Neural cell (in vitro differentiated cells): ENCODE data around the gene RNF149. TPM values are rescaled to one million over a fixed set of nuclear protein-coding genes. Genes with fewer than 3 reads are reported as not detected.
A peak's percentile ranks its signal among the peaks of the same experiment; 100 is the strongest.

Experiments
- H2AFZ ChIP-seq: fragments of 200-600, 300-800 bp; sonication (generic), shearing (Covaris generic); 2 replicates; pipeline ENCODE4 v1.6.0; 2014; ENCODE audit warnings: low read depth, mild to moderate bottlenecking, antibody characterized with exemption, low read length, moderate library complexity
- H3F3A ChIP-seq: fragments of 200-600 bp; shearing (Covaris generic); 2 replicates; pipeline ENCODE4 v1.6.1; 2016; ENCODE audit warnings: mild to moderate bottlenecking, moderate library complexity, mixed read lengths, antibody characterized with exemption, low read length; ENCODE audit not compliant: insufficient read depth, poor library complexity, severe bottlenecking
- H3K27ac ChIP-seq: fragments of 200-600, 300-800 bp; sonication (generic), shearing (Covaris generic); 2 replicates; pipeline ENCODE4 v1.5.1; 2014; ENCODE audit warnings: mild to moderate bottlenecking, low read length, moderate library complexity
- H3K27me3 ChIP-seq: fragments of 300-800, 200-600 bp; sonication (generic), shearing (Covaris generic); 2 replicates; pipeline ENCODE4 v1.6.0; 2014; ENCODE audit warnings: mild to moderate bottlenecking, low read depth, low read length, moderate library complexity; ENCODE audit not compliant: insufficient read depth
- H3K36me3 ChIP-seq: fragments of 300-800, 200-600 bp; sonication (generic), shearing (Covaris generic); 2 replicates; pipeline ENCODE4 v1.5.1; 2014; ENCODE audit warnings: mild to moderate bottlenecking, antibody characterized with exemption, low read length, moderate library complexity; ENCODE audit not compliant: insufficient read depth
- H3K4me2 ChIP-seq: fragments of 300-800, 200-600 bp; sonication (generic), shearing (Covaris generic); 2 replicates; pipeline ENCODE4 v1.6.0; 2014; ENCODE audit warnings: mild to moderate bottlenecking, low read length
- H3K4me3 ChIP-seq: fragments of 300-800, 200-600 bp; sonication (generic), shearing (Covaris generic); 2 replicates; pipeline ENCODE4 v1.5.1; 2014; ENCODE audit warnings: mild to moderate bottlenecking, low read length, moderate library complexity
- H3K79me2 ChIP-seq: fragments of 200-600 bp; shearing (Covaris generic); replicated peaks from 2 replicates; pipeline ENCODE4 v1.6.0; 2014; ENCODE audit warnings: mild to moderate bottlenecking, low read length, moderate library complexity; ENCODE audit not compliant: insufficient read depth
- H3K9ac ChIP-seq: fragments of 300-800, 200-600 bp; sonication (generic), shearing (Covaris generic); 2 replicates; pipeline ENCODE4 v1.6.1; 2016; ENCODE audit warnings: mild to moderate bottlenecking, low read length, mixed read lengths
- H3K9me2 ChIP-seq: fragments of 200-600 bp; shearing (Covaris generic); 2 replicates; pipeline ENCODE4 v1.6.1; 2016; ENCODE audit warnings: mild to moderate bottlenecking, low read length, mixed read lengths; ENCODE audit not compliant: insufficient read depth
- H3K9me3 ChIP-seq: fragments of 200-600, 300-800 bp; sonication (generic), shearing (Covaris generic); 2 replicates; pipeline ENCODE4 v1.6.1; 2016; ENCODE audit warnings: mild to moderate bottlenecking, mixed run types, low read length, moderate library complexity, mixed read lengths
- H4K20me1 ChIP-seq: fragments of 200-600 bp; shearing (Covaris generic); 2 replicates; pipeline ENCODE4 v1.6.1; 2016; ENCODE audit warnings: mild to moderate bottlenecking, mixed run types; ENCODE audit not compliant: insufficient read depth
- CTCF ChIP-seq: fragments of 450-650 bp; IDR thresholded peaks from 2 replicates; pipeline ENCODE4 v1.5.1; 2014; ENCODE audit warnings: antibody characterized with exemption, mild to moderate bottlenecking, moderate library complexity; ENCODE audit not compliant: poor library complexity, severe bottlenecking
- EP300 ChIP-seq: fragments of 450-650 bp; conservative IDR thresholded peaks from 2 replicates; pipeline ENCODE4 v1.6.1; 2014; ENCODE audit warnings: antibody characterized with exemption, mild to moderate bottlenecking, moderate library complexity; ENCODE audit not compliant: poor library complexity, severe bottlenecking
- EZH2 ChIP-seq: fragments of 200-600, 300-800 bp; shearing (Covaris generic), sonication (generic); IDR thresholded peaks from 2 replicates; pipeline ENCODE4 v1.6.1; 2014; ENCODE audit warnings: antibody characterized with exemption, low read length, borderline replicate concordance, mild to moderate bottlenecking; ENCODE audit not compliant: insufficient read depth, poor library complexity, severe bottlenecking
- MXI1 ChIP-seq: fragments of 450-650 bp; conservative IDR thresholded peaks from 2 replicates; pipeline ENCODE4 v1.6.1; 2014; ENCODE audit warnings: antibody characterized with exemption, mild to moderate bottlenecking; ENCODE audit not compliant: poor library complexity, severe bottlenecking
- POLR2AphosphoS5 ChIP-seq: IDR thresholded peaks from 2 replicates; pipeline ENCODE4 v1.6.1; 2012
- RAD21 ChIP-seq: fragments of 450-650 bp; conservative IDR thresholded peaks from 2 replicates; pipeline ENCODE4 v1.6.1; 2014; ENCODE audit warnings: antibody characterized with exemption, mild to moderate bottlenecking, moderate library complexity
- REST ChIP-seq: IDR thresholded peaks from 2 replicates; pipeline ENCODE4 v1.6.1; 2012; ENCODE audit warnings: borderline replicate concordance
- SMC3 ChIP-seq: fragments of 450-650 bp; conservative IDR thresholded peaks from 2 replicates; pipeline ENCODE4 v1.6.1; 2014; ENCODE audit warnings: antibody characterized with exemption, mild to moderate bottlenecking, moderate library complexity; ENCODE audit not compliant: poor library complexity
- TAF1 ChIP-seq: IDR thresholded peaks from 2 replicates; pipeline ENCODE4 v1.6.1; 2012; ENCODE audit warnings: low read depth
- polyA plus RNA-seq: library from polyadenylated mRNA; depleted of rRNA; stranded (reverse); fragments of >200 nt; gene quantifications from 2 replicates; pipeline ENCODE4 v1.2.3, GENCODE V29; 2014

Gene RNF149
- polyA plus RNA-seq, 1 donor from 2014 or later, result 39.7 TPM

GRCh38 chr2:101307950-101308431 is 510 bp downstream of the RNF149 start:
- Histone ChIP-seq H3F3A (no peaks in the 10 kb centered on the region), H3K36me3 (no peaks in the 10 kb centered on the region), H3K27ac (peak overlapping the region; percentile 52), H3K4me2 (peak overlapping the region; percentile 78), H3K9ac (peak overlapping the region; percentile 78), H3K9me3 (no peaks in the 10 kb centered on the region), H3K9me2 (no peaks in the 10 kb centered on the region), H3K4me3 (peak overlapping the region; percentile 93), H4K20me1 (no peaks in the 10 kb centered on the region), H3K79me2 (peaks cover 26% of the 10 kb centered on the region), H2AFZ (peak overlapping the region; percentile 85), H3K27me3 (no peaks in the 10 kb centered on the region)
- TF ChIP-seq REST, result no peak
- TF ChIP-seq RAD21, result no peak
- TF ChIP-seq POLR2AphosphoS5, result no peak
- TF ChIP-seq EP300, result no peak
- TF ChIP-seq CTCF, result no peak
- TF ChIP-seq SMC3, result no peak
- no peak for TF ChIP-seq MXI1
- no peak for TF ChIP-seq EZH2
- no peak for TF ChIP-seq TAF1

GRCh38 chr2:101307503-101307902 is 998 bp downstream of the RNF149 start:
- H3K9me2 ChIP-seq, result no peaks in the 10 kb centered on the region
- peak overlapping the region; percentile 93 for H3K4me3 ChIP-seq
- H3K36me3 ChIP-seq, result no peaks in the 10 kb centered on the region
- H3F3A ChIP-seq, result no peaks in the 10 kb centered on the region
- H3K9me3 ChIP-seq, result no peaks in the 10 kb centered on the region
- peak overlapping the region; percentile 78 for H3K9ac ChIP-seq
- no peaks in the 10 kb centered on the region for H3K27me3 ChIP-seq
- no peak overlapping the region for H3K27ac ChIP-seq
- H2AFZ ChIP-seq, result peak overlapping the region; percentile 85
- H3K79me2 ChIP-seq, result peaks cover 26% of the 10 kb centered on the region
- no peaks in the 10 kb centered on the region for H4K20me1 ChIP-seq
- H3K4me2 ChIP-seq, result peak overlapping the region; percentile 78
- TF ChIP-seq REST, result no peak
- no peak for TF ChIP-seq CTCF
- no peak for TF ChIP-seq RAD21
- TF ChIP-seq TAF1, result no peak
- no peak for TF ChIP-seq EZH2
- TF ChIP-seq MXI1, result no peak
- no peak for TF ChIP-seq EP300
- no peak for TF ChIP-seq SMC3
- TF ChIP-seq POLR2AphosphoS5, result no peak
